ENCODE results near the gene CRYBG1. TPM values are rescaled to one million over a fixed set of nuclear protein-coding genes. Genes with fewer than 3 reads are reported as not detected.
A peak's percentile ranks its signal among the peaks of the same experiment; 100 is the strongest.

The CRYBG1 gene
- total and polyA plus RNA-seq, 2 of the 4 experiments (the other 2 are of a cell fraction), result 0.38 to 1.1 TPM

DNA sequence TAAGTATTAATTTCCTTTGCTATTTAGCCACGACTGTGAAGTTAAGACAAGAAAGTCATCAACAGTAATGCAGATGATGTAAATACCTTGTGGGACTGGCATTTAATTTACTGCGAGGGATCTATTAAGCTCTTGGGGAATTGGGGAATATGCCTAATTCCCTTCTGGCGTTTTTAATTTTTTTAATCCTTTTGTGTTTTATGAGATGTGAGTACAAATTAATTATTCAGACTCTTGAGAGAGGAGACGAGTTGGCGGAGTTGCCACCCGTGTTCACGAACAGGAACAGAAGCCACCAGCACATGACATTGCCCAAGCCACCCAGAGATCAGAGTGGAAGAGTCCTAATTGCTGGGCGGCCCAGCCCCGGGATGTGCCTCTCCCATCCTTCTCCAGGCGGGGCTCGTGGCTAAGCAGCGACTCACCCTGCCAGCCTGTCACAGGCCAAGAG is 533 bp upstream of the CRYBG1 start:
- Histone ChIP-seq H3K4me3 (ENCODE audit: insufficient read depth, low read depth, low read length) (no peak overlapping the region; the same call in 1 of the 2 replicates), H2AK9ac (replicated peaks; ENCODE audit: low read depth, low read length, poor library complexity) (no peak overlapping the region), H3K56ac (ENCODE audit: extremely low read depth, insufficient read depth, low read length) (no peak overlapping the region), H3K4me2 (ENCODE audit: low read depth, low read length) (peak overlapping the region; percentile 67; the same call in 1 of the 2 replicates), H2BK5ac (ENCODE audit: low read depth, low read length, poor library complexity, severe bottlenecking) (no peak overlapping the region), H3K18ac (ENCODE audit: low read depth, low read length) (no peak overlapping the region), H3K4ac (ENCODE audit: low read depth, low read length) (no peak overlapping the region), H4K8ac (ENCODE audit: low read depth in 2 of 2, low read length in 2 of 2) (no peak overlapping the region), H4K91ac (ENCODE audit: insufficient read depth, low read depth, low read length) (no peak overlapping the region), H3K36me3 (ENCODE audit: control insufficient read depth, insufficient read depth, low read length) (no peaks in the 10 kb centered on the region), H3K79me1 (ENCODE audit: low read depth in 1 of 2, low read length in 2 of 2) (no peaks in the 10 kb centered on the region), H4K5ac (ENCODE audit: low read depth, low read length) (no peak overlapping the region), H3K23ac (ENCODE audit: low read depth, low read length) (no peak overlapping the region), H3K27me3 (ENCODE audit: control insufficient read depth, insufficient read depth, low read length) (peaks cover 28% of the 10 kb centered on the region), H3K14ac (replicated peaks; ENCODE audit: low read depth, low read length) (no peak overlapping the region), H3K9ac (ENCODE audit: low read depth, low read length) (no peak overlapping the region), H3K27ac (ENCODE audit: insufficient read depth, low read length) (no peak overlapping the region), H2AK5ac (ENCODE audit: low read depth, low read length) (no peak overlapping the region), H3K9me3 (ENCODE audit: control insufficient read depth, insufficient read depth, low read length) (no peaks in the 10 kb centered on the region), H2AFZ (replicated peaks; ENCODE audit: low read length, poor library complexity) (peak overlapping the region; percentile 91), H4K20me1 (ENCODE audit: insufficient read depth, low read length) (no peaks in the 10 kb centered on the region), H2BK120ac (ENCODE audit: low read depth, low read length) (no peak overlapping the region), H2BK15ac (ENCODE audit: low read depth, low read length) (no peak overlapping the region), H3K9me1 (ENCODE audit: insufficient read depth, low read length) (no peaks in the 10 kb centered on the region), H2BK20ac (ENCODE audit: low read depth, low read length) (no peak overlapping the region), H3K4me1 (ENCODE audit: control insufficient read depth, insufficient read depth, low read length) (peaks cover 3% of the 10 kb centered on the region; the same call in 1 of the 2 replicates)
- BruUV-seq (replicated peaks), result no TSS peak
- dilution Hi-C loops (cut with HindIII; ENCODE audit: low sequenced_read_pairs, unreplicated experiment) (no loop called here), in situ Hi-C loops (cut with MboI; ENCODE audit: low sequenced_read_pairs) (no loop called here), intact Hi-C loops (cut with micrococcal nuclease) (loop anchor here (1.0 kb wide), 1 partner anchor 619 kb away; no protein-coding TSS in a partner anchor)
- ATAC-seq (ENCODE audit: low read depth), result no peak; the same call in 1 of the 2 replicates
- TF ChIP-seq RAD21 (IDR thresholded peaks at IDR 0.05; ENCODE audit: low read length), result no peak
- ChIA-PET POLR2A (ENCODE audit: unreplicated experiment) (no interaction called here), CTCF (interaction anchor here (0.6 kb wide), 1 partner anchor 108 kb away, joined by 3 read pairs; no protein-coding TSS in a partner anchor)
- WGBS, 2 experiments (ENCODE audit: extremely low coverage in 2 of 2, insufficient read length in 1 of 2), result 20% methylated on average over 2 of the region's 12 CpGs; no CpG with 5 or more reads in 1 of the 2 experiments
- no peak for DNase-seq

Measured in IMR-90 (cell line).